Ishikawa (cell line): ENCODE results near the gene DCC.

Experiments used
- CEBPB ChIP-seq: IDR thresholded peaks from 2 replicates; pipeline ENCODE4 v1.6.1; 2012
- EP300 ChIP-seq: IDR thresholded peaks from 2 replicates; pipeline ENCODE4 v1.6.1; 2012; ENCODE audit warnings: borderline replicate concordance
- FOXM1 ChIP-seq: IDR thresholded peaks from 2 replicates; pipeline ENCODE4 v1.6.1; 2012; ENCODE audit warnings: low read depth, borderline replicate concordance
- REST ChIP-seq: IDR thresholded peaks from 2 replicates; pipeline ENCODE4 v1.6.1; 2012; ENCODE audit warnings: low read depth, mild to moderate bottlenecking
- TEAD4 ChIP-seq: IDR thresholded peaks from 2 replicates; pipeline ENCODE4 v1.6.1; 2012
- YY1 ChIP-seq: IDR thresholded peaks from 2 replicates; pipeline ENCODE4 v1.6.1; 2012; ENCODE audit warnings: low read depth
- TF ChIP-seq, protein P1 (sequence below): IDR thresholded peaks from 2 replicates; pipeline ENCODE4 v1.6.1; 2012

DNA sequence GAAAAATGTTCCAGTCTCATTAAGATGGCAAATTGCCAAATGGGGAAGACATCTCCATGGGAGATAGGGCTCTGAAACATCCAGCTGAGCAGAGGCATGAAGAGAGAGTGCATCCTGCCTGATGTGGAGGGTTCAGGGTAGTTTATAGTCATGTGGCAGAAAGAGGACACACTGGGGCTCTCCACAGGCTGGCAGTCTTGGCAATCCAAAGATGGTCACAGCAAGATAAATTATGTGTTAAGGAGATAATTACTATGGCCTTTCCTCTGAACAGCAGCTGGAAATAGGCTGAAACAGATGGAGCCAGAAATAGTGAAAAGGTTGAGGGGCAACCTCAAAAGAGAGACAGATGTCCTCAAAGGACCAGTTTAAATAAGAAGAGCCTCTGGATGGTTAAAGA lies 97.2 kb downstream of the DCC start:
- TF ChIP-seq TEAD4 (no peak), EP300 (no peak), YY1 (no peak), REST (no peak), CEBPB (no peak), FOXM1 (no peak)
- TF ChIP-seq, protein P1, sequence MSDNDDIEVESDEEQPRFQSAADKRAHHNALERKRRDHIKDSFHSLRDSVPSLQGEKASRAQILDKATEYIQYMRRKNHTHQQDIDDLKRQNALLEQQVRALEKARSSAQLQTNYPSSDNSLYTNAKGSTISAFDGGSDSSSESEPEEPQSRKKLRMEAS, result no peak
